ENCODE measurements around the gene TCF21.

DNA sequence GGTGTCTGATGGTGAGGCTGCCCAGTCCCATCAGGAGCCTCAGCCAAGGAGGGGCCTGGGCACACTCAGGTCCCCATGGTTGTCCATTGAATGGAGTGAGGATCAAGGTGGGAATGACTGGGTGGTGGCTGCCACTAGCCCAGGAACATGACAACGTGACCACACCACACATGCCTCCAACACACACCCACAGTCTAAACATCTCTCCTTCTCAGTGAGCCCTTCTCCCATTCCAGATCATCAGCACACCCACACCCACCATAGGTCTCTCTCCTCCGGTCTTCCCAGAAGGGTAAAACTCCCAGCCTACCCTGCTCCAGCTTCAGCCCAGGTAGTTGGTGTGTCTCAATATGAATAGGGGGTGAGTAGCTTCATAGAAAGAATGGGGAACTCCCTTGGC is 5.5 kb downstream of the TCF21 start:
- TF ChIP-seq IRF9 (CRISPR knock-in tag; IDR thresholded peaks at IDR 0.05; ENCODE audit: borderline replicate concordance), result no peak
- TF ChIP-seq CTCF (CRISPR knock-in tag; IDR thresholded peaks at IDR 0.05), result no peak
- no peak for TF ChIP-seq BHLHE40 (IDR thresholded peaks at IDR 0.05; ENCODE audit: low read length)
- TF ChIP-seq ZNF841 (CRISPR knock-in tag; IDR thresholded peaks at IDR 0.05; ENCODE audit: borderline replicate concordance), result no peak
